GM12801 (cell line): Measurements from ENCODE around the gene DNAH8.

Experiments used
- CTCF ChIP-seq: IDR thresholded peaks from one replicate; pipeline ENCODE4 v1.5.1; 2011; ENCODE audit warnings: control low read depth; ENCODE audit not compliant: insufficient read length; ENCODE audit errors: extremely low read depth

Gene DNAH8

DNA sequence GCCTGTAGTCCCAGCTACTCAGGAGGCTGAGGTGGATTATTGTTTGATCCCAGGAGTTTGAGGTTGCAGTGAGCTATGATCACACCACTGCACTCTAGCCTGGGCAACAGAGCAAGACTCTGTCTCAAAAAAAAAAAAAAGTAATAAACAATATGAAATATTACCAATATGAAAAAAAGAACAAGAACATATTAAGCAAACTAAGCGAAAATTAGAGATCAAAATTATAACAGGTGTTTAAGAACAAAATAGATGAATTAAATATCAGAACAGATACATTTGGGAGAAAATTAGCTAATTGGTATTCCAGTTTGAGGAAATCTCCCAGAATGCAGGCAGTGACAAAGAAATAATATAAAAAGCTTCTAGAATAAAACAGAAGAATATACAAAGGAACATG lies 35.4 kb upstream of the DNAH8 start:
- TF ChIP-seq CTCF: no peak

DNA sequence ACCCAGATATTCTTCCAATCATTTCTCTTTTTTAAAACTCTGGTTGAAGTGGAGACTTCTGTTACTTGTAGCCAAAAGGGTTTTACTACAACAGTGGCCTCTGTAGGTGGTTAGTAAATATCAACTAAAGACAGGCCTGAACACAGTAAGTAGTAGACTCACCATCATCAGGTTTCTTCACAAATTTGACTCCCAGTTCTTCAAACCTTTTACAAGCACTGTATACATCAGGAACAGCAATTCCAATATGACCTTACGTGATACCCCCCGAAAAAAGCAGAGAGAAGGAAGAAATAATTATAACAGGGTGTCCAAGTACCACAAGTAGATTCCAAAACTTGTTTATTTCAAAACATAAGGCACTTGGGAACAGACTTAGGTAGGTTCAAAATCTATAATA lies 33.3 kb upstream of the DNAH8 start:
- no peak for TF ChIP-seq CTCF

DNA sequence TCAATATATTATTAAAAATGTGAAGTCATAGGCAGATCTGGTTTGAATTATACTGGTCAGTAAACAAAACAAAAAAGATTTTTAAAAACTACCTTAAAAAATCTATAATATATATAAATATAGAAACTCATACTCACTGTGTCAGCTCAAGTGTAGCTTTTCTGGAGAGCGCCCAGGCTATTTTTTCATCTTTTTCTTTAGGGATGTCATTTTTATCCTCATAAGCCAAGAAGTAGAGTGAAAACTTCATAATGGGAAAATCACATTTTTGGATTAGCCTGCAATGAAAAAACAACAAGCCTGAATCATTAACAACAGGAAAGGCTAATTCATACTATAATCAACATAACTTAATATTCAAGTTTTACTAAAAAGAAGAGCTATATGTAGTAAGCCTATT lies 30.9 kb upstream of the DNAH8 start:
- no peak for TF ChIP-seq CTCF

DNA sequence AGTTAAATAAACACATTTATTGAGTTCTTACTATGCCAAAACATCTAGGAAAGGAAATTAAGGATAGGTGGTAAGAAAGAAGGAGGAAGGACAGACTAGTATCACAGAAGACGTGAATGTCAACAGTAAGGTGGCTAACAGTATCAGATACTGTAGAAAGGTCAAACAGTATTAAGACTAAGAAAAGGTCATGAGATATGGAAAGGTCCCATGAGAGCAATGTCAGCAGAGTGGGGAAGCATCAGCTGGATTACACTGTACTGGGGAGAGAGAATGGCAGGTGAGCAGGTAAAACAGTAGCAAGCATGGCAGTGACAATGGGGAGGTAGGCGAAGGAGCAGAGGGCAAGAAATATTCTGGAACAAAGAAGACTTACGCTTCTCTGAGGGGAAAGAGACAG lies 30.2 kb upstream of the DNAH8 start:
- no peak for TF ChIP-seq CTCF

DNA sequence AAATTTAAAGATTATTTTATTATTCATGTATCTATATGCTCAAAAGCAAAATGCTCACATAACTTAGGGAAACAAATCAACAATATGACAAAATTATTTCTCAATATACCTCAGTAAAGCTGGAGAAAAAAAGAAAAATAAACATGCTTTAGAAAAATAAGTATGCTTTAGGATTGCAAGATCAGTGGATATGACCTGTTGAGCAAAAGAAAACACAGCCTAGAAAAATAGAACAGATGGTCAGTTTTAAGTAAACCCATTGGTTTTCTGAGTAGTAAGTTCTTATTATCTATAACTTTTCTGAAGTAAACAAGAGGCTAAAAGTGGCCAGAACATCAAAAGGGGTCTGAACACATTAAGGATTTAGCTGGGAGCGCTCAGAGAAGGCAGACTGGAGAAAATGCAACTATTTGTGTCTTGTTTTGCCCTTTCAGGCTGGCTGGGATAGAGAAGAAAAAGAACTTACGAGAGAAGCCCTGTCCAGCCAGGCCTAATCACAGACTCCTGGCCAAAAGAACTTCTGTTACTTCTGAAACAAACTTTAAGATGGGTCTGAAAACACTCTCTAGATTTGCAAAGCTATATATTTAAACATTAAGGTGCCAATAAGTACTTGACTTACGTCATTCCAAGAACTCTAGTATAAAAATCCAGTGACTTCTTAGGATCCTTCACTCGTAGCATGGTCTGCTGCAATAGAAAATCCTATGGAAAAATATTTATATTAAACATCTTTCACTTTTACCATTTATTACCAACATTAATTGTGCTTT lies 28.7 kb upstream of the DNAH8 start:
- no peak for TF ChIP-seq CTCF

- TF ChIP-seq CTCF: no peak
Measured at GRCh38 chr6:38687043-38687353, 28.1 kb upstream of the DNAH8 start.

GRCh38 chr6:38687549-38687948 lies 27.6 kb upstream of the DNAH8 start:
- TF ChIP-seq CTCF: no peak
